ENCODE results near the gene ATRAID. TPM values are rescaled to one million over a fixed set of nuclear protein-coding genes. Genes with fewer than 3 reads are reported as not detected.
A peak's percentile ranks its signal among the peaks of the same experiment; 100 is the strongest.

The ATRAID gene
- total RNA-seq, 1 donor = 216 TPM

- DNase-seq (ENCODE audit: low read depth) = no peak
- no peak for TF ChIP-seq CTCF (IDR thresholded peaks at IDR 0.05; ENCODE audit: insufficient read depth, low read length)
- no peak overlapping the region for H3K4me3 ChIP-seq (ENCODE audit: low read depth, low read length)
These were observed 31.7 kb downstream of the ATRAID start for GRCh38 chr2:27243391-27244130.

GRCh38 chr2:27245116-27245515, 33.3 kb downstream of the ATRAID start:
- no peak for DNase-seq (ENCODE audit: low read depth)
- H3K4me3 ChIP-seq (ENCODE audit: low read depth, low read length) = no peak overlapping the region
- TF ChIP-seq CTCF (IDR thresholded peaks at IDR 0.05; ENCODE audit: insufficient read depth, low read length) = no peak

- H3K4me3 ChIP-seq (ENCODE audit: low read depth, low read length) = no peak overlapping the region
- no peak for DNase-seq (ENCODE audit: low read depth)
- TF ChIP-seq CTCF (IDR thresholded peaks at IDR 0.05; ENCODE audit: insufficient read depth, low read length) = no peak
These were observed 33.8 kb downstream of the ATRAID start for GRCh38 chr2:27245626-27246025.

GRCh38 chr2:27247893-27248292, 36.1 kb downstream of the ATRAID start:
- TF ChIP-seq CTCF (IDR thresholded peaks at IDR 0.05; ENCODE audit: insufficient read depth, low read length) = no peak
- no peak overlapping the region for H3K4me3 ChIP-seq (ENCODE audit: low read depth, low read length)
- no peak for DNase-seq (ENCODE audit: low read depth)

GRCh38 chr2:27249159-27249890, 37.5 kb downstream of the ATRAID start:
- TF ChIP-seq CTCF (IDR thresholded peaks at IDR 0.05; ENCODE audit: insufficient read depth, low read length) = no peak
- no peak overlapping the region for H3K4me3 ChIP-seq (ENCODE audit: low read depth, low read length)
- DNase-seq (ENCODE audit: low read depth) = peak; percentile 40

GRCh38 chr2:27249891-27250651, 38.2 kb downstream of the ATRAID start:
- no peak overlapping the region for H3K4me3 ChIP-seq (ENCODE audit: low read depth, low read length)
- peak; percentile 27 for DNase-seq (ENCODE audit: low read depth)
- peak; percentile 69 for TF ChIP-seq CTCF (IDR thresholded peaks at IDR 0.05; ENCODE audit: insufficient read depth, low read length)
